NCI-H2081 treated with DMSO at 0.1 percent for 48 hours (cell line): ENCODE data around the gene OCA2.
"Not testable (repeated sequence)": the region's sequence is repeated elsewhere in the genome, so short reads cannot be mapped to it uniquely, and the experiment has no call there.

Experiments used
- DNase-seq: peaks from one replicate; lab custom pipeline; 2025; lab: John Stamatoyannopoulos, UW

OCA2 gene

DNA sequence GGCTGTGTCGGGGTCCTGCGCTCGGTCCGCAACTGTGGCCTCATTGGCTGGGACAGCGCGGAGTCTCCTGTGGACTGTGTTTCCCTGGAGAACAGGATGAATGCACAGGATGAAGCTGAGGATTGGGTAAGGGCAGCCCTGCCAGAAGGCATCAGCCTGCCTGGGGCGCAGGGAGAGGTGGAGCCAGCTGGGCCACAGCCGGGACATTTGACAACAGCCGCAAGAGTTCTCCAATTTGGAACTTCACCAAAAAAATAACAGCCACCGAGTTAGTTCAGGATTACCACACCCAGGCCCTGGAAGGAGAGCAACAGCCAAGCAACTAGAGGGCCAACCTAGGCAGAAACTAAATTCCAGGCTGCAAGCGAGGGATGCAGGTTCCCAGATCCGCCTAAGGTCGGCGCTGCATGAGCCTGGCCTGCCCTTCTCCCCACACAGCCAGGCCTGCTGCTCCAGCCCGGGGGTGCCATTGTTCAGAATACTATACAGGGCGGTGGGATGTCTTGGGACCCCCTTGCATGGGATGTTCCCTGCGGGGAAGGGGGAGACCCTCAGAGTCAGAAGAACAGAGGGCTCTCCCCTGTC lies 229.3 kb downstream of the OCA2 start:
- DNase-seq = no peak

DNA sequence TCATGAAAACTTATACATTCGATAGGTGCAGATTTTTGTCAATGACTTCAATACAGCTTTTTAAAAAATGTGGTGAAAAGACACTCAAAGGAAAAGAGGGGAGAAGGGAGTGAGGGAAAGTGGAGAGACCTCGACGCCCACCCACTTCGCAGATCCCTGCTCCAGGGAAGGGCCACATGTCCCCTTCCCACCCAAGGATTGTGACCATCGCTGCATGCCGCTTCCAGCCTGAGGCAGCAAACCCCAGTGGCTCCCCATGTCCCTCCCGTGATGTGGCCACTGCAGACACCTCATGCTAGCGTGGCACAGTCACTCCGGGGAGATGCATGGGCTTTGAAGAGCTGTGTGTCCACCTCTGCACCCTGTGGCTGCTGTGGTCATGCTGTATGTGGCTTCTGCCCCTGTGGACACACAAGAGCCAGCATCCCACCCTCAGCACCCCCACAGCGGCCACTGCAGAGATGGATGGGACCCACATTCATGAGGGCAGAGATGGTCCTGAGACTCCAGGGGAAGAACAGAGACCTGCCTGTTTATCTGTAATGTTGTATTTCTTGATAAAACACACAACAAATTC lies 230.2 kb downstream of the OCA2 start:
- DNase-seq = no peak

DNA sequence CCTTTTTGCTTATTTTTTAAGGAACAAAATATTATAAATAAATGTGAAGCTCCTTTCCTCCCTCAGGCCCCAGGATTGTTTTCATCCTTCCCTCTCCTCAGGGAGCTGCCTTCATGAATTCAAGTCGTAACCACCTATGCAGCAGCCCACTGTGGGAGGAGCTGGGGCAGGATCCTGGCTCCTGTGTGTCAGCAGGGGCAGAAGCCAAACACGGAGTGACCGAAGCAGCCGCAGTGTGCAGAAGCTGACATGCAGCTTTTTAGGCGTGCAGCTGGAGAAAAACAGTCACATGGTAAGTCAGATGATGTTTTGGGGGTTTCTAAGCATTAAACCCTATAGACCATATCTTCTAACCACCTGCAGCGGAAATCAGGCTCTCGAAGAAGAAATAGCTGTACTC lies 231.3 kb downstream of the OCA2 start:
- no peak for DNase-seq

DNA sequence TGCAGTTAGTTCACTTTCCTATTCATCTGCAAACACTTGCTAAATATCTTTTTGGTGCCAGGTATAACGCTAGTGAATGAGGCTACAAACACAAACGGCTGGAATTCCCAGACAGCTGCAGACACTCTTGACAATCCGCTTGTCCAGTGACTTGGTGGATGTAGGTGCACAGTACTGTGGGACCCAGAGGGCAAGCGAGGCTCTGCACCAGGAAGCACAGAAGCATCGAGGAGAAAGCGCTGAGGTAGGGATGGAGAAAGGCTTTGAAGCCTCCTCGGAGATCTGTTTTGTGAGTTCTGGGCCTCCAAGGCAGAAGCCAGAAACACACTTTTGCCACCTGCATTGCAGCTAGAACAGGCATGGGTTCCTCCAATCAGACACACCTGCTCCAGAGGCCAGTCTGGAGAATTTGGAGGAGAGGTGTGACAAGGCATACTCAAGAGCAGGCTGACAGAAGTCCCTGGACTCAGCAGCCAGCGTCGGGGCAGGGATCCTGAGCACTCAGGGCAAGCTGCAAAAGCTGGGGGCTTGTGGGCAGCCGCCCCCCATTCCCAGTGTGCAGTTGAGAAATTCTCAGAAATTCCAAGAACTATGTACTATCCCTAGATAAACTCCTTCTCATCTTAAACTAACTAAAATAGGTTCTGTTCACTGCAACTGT lies 232.5 kb downstream of the OCA2 start:
- no peak for DNase-seq

DNA sequence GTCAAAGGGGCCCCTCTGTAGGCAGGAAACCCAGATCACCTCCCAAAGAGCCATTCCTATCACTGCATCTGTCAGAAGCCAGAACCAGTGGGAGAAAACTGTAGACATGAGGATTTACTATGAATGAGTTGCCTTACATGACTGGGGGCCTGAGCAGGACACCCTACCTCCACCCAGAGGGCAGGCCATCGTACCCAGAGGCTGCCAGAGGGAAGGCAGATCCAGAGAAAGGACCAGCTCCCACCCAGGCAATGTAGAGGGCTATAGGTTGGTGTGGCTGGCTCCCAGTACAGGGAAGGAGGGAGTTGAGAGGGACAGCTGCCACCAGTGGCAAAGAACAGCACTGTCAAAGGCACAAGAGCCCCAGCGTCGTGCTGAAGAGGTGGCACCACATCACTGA lies 233.2 kb downstream of the OCA2 start:
- DNase-seq = no peak

DNA sequence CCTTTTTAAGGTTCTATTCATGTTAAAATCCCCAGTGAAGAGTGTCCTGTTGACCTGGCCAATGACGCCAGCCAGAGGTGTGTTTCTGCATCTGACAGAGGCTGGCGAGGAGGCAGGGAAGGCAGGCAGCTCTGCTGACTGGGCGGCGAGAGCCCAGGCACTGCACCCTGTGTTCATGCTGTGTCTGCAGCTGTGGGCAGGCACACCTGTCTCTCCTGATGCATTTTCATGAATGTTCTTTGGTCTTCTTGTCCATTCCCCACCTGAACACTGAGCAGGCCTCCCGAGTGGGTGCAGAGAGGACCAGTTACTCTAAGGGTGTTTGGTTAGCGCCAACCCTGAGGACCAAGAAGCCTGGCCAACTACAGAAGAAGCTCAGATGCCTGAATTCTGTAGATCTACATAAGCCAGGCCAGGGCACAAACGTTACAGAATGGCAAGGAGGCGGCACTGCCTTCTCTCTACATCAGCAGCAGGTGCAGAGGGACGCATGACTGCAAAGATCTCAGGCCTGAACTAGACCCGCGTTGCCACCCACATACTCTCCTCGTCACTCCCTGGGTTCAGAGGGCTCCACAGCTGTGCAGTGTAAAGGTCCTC lies 233.7 kb downstream of the OCA2 start:
- no peak for DNase-seq

DNA sequence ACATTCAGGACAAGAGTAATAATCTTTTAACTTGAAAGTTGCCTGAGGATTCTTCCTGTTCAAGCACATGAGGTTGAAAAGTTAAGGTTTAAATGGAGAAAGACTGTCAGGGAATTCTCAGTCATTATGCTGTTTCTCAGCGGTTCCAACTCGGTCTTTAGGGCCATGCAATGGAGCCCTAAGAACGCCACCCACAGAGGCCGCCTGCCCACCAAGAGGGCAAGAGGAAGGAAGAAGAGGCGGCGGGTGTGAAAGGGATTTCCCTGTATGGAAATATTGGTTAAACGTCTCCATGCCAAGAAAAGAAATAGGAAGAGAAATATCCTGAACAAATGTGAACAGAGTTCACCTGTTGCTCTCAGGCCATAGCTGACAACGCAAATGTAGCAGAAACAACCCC lies 234.4 kb downstream of the OCA2 start:
- no peak for DNase-seq

DNA sequence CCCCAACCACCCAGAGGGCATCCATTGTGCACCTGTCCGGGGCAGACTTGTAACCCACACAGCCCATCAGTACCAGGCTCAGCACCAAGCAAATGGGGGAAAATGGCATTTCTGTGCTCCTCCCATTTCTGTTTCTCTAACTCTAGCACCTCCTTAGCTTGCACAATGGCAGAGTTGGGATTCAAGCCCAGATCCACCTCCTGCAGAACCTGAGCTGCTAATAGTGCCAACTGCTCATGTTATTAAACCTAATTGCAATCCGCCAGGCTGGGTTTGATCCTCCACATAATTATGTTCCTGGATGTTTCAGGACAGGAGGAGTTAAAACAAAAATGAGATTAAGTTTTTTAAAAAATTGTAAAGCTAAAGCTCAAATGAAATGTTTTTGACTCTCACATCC lies 235.0 kb downstream of the OCA2 start:
- no peak for DNase-seq

DNA sequence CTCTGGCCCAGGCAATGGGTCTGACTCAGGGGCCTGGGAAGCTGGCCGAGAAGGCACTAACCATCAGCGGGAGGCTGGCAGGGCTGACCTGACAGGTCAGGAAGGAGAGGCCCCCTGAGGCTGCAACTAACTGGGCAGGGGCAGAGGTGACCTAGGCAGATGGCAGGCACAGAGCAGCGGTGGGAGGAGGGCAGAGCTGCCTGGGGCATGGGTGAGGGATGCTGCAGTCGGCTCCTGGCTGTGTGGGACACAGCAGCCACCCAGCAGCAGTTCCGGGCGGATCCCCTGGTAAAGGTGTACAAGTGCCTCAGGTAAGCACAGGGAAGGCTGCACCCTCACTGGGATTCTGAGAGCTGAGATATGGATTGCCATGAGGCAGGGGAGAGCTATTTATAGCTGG lies 236.1 kb downstream of the OCA2 start:
- no peak for DNase-seq

DNA sequence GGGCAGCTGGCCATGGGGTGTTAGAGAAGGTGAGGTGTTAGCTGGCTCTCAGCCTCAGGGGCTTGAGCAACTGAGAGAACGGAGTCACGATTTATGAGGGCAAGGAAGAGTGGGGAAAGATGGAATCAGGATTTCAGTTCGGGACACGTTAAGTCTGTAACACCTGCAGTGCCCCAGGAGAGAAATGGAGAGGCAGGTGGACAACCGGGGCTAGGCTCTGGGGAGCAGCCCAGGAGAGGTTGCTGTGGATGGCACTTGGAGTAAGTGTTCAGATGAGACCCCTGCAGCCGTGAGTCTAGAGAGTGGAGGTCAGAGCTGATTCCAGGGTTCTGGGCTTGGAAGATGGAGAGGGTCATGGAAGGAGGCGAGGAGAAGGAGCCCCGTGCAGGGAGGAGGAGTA lies 237.9 kb downstream of the OCA2 start:
- no peak for DNase-seq

DNA sequence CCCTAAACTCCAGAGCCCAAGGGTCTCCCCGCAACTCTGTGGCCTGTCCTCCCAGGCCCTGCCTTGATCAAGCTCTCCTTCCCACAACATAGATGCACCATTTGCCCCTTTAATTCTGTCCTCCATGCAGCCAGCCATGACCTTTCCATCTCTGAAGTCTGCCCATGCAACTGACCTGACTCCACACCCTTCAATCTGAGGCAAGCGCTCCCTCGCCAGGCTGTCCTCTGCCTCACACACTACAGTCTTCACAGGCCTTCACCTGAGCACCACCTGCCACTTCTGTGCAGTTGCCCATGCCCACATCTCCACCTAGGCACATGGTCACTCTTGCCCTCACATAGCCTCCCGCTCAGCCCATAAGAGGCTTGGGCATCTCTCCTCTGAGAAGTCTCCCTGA lies 244.0 kb downstream of the OCA2 start:
- DNase-seq = no peak

DNA sequence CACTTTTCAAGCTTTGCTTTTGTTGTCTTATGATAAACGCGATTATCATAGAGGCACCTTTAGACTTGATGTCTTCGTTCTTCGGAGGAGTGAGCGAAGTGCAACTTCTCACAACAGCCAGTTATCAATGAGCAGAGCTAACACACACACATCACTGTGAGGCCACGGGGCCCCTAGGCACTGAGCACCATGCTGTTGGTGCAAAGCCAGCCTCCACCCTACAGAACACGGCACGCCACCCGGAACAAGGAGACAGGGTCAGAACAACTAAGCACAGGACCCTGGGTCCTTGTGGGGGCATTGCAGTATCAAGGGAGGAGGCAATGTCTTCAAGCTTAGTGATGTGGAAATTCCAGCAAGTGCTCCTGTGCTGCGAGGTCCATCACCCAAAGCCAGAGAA lies 244.5 kb downstream of the OCA2 start:
- DNase-seq = no peak

DNA sequence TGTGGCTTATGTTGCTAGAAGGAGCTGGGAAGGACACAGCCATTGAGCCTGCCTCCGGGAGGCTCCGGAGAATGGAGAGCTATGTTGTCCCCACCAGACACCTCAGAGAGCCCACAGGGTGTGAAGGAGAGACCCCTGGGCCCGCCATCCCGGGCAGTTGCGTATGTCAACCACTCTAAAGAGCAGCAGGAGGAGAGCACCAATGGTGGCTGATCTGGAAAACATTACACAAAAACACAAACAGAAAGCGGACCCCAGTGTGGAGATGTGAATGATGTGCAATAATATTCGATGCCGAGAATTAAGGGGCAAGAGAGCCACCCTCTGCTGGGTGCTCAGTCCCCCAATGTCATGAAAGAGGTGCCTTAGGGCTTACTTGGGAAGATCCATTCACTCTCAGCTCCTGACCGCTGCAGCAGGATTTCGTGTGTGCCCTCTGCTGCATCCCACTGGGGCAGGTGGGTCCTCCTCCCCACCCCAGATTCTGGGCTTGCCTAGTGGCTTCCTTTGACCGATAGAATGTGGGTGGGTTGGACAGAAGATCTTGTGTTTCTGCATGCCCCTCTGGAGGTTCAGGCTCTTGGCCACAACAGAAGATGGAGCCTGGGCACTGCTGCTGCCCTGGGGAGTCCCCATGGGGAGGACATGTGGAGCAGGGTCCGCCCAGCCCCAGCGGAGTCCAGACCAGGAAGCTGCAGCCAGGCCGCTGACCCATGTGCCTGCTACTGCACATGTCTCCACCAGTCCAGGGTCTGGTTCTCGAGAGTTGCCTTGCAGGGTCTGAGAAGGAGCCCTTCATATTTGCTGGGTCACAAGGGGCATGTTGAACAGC lies 245.3 kb downstream of the OCA2 start:
- DNase-seq = no peak

DNA sequence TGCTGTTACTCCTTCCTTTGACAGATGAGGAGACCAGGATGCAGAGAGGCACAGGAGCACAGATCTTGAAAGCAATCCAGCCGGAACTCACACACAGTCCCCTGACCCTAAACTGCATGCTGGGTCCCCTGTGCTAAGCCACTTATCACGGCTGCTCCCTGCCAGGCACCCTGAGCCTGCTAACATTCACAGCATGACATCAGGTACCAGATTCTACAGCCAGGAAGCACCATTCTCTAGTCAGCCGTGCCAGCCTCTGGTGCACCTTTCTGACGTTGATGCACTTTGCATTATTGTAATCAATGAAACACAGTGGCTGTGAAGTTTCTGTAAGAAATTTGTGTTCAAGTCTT lies 247.3 kb downstream of the OCA2 start:
- no peak for DNase-seq

DNA sequence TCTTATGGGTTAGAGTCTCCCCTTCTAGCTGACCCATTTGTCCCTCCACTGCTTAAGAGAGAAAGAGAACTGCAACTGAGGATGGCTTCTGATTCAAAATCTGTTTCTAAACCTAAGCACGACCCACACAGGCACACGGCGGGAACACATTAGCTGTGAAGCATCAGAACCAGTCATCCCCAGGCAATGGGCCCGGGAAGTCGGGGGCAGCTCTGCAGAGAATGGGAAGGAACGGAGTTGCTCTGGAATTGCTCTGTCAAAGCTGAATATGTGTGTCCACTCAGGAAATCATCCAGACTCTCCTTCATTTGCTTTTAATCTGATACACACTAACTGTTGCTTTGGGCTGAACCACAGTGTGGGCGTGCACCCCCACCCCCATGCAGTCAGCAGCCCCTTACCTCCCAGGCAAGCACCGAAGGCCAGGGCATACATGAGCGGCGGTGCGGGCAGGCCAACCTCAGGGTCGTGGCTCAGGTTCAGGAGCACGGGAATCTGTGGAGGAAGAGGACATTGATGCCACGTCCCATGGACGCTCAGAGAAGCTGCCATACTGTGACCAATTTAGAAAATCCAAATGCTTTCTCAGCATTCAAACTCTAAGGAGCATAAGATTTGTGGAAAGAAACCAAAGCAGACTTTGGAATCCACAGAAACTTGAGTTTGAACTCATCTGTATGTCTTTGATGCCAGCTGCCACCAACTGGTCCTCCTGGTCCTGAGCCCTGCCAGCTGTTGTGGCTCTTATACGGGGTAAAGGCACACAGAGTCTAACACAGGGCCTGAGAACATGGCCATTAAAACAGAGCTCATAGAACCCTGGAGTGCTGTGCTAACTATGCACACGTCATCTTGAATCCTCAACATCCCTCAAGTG lies 247.9 kb downstream of the OCA2 start:
- no peak for DNase-seq

DNA sequence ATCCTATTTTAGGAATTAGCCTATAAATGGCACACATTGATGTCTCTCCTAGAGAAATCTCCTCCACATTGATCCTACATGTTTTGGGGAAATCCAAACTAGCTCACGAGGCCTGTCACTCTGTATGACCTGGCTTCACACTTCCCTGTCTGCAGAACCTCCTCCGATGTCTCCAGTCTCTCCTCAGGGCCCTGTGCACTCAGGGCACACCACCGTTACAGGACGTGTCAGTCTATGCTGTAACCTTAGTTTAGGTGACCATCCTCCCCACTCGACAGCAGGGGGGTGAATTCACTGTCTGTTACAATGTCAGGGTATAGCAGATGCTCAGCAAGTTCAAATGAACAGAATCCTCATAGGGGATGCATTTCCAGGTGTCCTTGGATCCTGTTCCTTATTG lies 249.1 kb downstream of the OCA2 start:
- no peak for DNase-seq

DNA sequence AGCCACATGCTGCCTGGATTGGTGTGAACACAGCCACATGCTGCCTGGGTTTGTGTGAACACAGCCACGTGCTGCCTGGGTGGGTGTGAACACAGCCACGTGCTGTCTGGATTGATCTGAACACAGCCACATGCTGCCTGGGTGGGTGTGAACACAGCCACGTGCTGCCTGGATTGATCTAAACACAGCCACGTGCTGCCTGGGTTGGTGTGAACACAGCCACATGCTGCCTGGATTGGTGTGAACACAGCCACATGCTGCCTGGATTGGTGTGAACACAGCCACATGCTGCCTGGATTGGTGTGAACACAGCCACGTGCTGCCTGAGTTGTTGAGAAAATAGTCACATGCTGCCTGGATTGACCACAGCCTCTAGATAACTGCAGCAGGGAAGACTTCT lies 250.2 kb downstream of the OCA2 start:
- DNase-seq = not testable (repeated sequence)

DNA sequence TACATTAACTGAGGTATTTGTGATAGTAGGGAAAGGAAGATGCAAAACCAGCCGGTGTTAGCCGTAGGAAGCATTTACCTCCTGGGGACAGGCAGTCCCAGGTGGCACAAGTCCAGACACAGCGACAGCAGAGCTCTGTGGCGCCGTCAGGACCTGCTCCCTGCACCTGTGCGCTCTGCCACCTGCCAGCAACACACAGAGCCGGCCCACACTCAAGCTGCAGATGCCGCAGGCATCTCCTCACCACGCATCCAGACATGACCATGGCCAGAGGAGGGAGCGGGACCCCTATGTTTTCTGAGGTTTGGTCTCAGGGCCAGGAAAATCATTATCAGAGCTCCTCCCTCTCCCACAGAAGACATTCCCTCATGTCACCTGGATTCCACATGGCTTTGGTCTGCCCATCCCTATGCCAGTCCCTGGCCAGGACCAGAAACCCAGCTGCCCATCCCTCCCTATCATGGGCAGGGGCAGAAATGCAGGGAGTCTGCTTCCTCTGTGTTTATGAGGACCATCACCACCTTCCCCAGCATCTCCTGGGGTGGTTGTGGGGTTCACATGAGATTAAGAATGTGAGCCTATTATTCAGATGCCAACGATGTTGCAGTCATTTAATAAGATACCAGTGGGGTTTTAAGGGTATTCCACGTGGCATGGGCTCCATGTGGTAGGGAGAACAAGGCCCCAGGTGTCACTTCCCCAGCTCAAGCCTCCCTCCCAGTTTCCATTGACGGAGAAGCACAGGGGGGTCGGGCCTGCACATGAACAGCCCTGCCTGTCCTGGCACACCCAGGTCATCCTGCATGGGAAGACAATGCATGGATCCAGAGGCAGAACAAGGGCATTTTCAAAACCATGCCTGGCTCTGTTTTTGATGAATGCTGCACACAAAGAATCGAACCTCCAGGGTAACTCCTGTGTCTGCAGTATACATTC lies 251.1 kb downstream of the OCA2 start:
- DNase-seq = peak; percentile 23

DNA sequence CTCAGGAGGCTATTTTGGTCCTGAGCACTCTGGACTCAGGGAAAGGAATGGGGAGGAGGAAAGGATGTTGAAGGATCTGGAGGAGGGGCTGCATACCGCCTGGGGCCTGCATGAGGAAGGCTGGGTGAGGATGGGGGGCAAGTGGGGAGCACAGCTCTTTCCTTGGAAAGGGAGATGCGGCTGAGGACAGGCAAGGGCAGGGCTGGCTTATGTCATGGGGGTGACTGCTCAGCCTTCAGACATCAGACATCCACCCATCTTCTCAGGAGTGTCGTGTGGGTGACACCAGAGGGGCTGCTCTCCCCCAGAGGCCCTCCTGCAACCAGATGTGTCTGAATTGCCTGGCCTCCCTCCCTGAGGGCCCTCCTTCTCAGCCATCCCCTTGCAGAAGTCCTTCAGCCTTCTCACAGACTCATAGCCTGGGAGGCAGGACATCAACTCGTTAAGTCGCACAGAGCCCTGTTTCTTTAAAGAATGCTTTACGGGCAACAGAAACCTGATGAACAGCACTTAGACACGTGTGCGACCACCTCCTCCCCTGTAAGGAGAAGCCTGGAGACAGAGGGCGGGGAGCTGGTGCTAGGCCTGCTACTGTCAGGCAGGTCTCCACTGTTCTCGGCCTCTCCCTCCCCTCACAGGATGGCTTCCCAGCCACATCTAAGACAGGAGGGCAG lies 252.3 kb downstream of the OCA2 start:
- DNase-seq = no peak
